GM21515 (cell line): ENCODE results near the gene ZGLP1.
A peak's percentile ranks its signal among the peaks of the same experiment; 100 is the strongest.
"Not testable (repeated sequence)": the region's sequence is repeated elsewhere in the genome, so short reads cannot be mapped to it uniquely, and the experiment has no call there.

Experiments
- ATAC-seq: cut with Tn5 transposase; IDR thresholded peaks from one replicate; pipeline ENCODE4 v1.9.1; 2021; ENCODE audit not compliant: unreplicated experiment

ZGLP1 gene

GRCh38 chr19:10309423-10309822 is at the start of gene ZGLP1:
ZGLP1 (minus strand) TSS chr19:10309815.
- ATAC-seq: no peak

- ATAC-seq: no peak
These were observed 46.8 kb upstream of the ZGLP1 start for GRCh38 chr19:10356431-10356830.

DNA sequence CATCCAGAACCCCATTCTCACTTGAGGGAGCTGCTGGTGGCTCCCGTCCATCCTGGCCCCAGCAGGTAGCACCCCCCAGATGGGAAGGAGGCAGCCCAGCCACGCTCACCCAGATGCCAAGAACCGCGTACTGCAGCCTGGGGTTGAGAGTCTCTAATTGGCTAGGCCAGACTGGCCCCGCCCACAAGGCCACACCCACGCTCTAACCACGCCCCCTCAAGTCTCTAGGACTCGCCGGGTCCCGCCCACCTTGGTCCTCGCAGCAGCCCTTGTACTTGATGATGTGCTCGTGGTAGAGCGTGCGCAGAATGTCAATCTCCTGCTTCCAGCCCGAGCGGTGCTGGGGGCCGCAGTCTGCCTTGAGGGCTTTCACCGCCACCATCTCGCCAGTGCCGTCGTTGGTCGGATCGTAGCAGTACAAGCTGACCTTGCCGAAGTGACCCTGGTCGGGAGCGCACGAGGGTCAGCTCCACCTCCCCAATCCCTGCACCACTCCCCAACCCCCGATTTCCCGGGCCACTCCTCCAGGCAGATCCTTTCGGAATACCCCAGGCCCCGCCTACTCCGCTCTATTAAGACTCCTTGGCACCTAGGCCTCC is 44.3 kb upstream of the ZGLP1 start:
- no peak for ATAC-seq

GRCh38 chr19:10352764-10353671 is 43.4 kb upstream of the ZGLP1 start:
- no peak for ATAC-seq

- no peak for ATAC-seq
These were observed 36.9 kb upstream of the ZGLP1 start for GRCh38 chr19:10346509-10346908.

DNA sequence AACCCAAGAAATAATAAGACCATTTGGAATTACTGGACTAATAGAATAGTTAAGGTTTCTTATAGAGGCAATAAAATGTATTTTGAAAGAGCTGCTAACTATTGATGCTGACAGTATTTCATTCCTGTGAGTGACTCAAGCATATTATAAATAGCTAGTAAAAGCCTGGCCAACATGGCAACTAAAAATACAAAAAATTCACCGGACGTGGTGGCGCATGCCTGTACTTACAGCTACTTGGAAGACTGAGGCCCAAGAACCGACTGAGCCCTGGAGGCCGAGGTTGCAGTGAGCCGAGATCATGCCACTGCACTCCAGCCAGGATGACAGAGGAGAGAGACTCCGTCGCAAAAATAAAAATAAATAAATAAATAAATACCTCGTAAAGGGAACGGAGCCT is 35.2 kb upstream of the ZGLP1 start:
- ATAC-seq: no peak

- ATAC-seq: no peak
These were observed 33.9 kb upstream of the ZGLP1 start for GRCh38 chr19:10343495-10343894.

- ATAC-seq: no peak
These were observed 30.4 kb upstream of the ZGLP1 start for GRCh38 chr19:10339977-10340376.

- peak; percentile 46 for ATAC-seq
These were observed 29.9 kb upstream of the ZGLP1 start, which contains the start of gene ICAM3 for GRCh38 chr19:10339380-10339960. ICAM3 (minus strand) TSS chr19:10339624; CDS start chr19:10339614, 10 bp downstream.

- no peak for ATAC-seq
These were observed 29.3 kb upstream of the ZGLP1 start for GRCh38 chr19:10338940-10339339.

DNA sequence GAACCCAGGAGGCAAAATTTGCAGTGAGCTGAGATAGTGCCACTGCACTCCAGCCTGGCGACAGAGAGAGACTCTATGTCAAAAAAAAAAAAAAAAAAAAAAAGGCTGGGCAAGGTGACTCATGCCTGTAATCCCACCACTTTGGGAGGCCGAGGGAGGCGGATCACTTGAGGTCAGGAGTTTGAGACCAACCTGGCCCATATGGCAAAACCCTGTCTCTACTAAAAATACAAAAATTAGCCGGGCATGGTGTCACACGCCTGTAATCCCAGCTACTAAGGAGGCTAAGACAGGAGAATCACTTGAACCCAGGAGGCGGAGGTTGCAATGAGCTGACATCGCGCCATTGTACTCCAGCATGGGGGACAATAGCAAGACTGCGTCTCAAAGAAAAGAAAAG is 27.1 kb upstream of the ZGLP1 start:
- ATAC-seq: not testable (repeated sequence)

DNA sequence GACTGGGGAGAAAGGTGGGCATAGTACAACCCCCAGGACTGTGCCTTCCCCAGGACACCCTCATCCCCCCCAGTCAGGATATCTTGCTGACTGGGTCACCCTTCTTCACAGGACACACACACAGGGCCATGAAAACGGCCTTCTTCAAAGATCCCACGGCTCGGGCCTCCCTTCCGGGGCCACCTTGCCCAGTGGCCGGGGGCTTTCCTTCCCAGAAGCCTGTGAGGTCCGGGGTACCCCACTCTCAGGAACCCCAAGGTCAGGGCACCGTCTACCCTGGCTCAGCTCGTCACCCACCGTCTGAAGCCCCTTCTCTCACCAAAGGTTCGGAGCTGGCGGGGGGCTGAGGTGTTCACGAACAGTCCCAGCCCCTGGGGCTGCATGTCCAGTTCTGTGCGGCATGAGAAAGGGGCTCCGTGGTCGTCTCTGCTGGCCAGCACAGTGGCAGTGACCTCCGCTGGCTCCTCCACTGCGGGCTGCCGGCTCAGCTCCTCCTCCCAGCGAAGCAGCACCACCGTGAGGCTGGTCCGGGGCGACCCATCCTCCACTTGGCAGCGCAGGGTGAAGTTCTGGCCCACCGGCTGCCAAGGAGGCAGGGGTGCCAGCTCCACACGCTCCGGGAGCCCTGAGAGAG is 25.9 kb upstream of the ZGLP1 start:
- no peak for ATAC-seq

GRCh38 chr19:10334588-10335351 is 25.2 kb upstream of the ZGLP1 start:
- ATAC-seq: no peak

DNA sequence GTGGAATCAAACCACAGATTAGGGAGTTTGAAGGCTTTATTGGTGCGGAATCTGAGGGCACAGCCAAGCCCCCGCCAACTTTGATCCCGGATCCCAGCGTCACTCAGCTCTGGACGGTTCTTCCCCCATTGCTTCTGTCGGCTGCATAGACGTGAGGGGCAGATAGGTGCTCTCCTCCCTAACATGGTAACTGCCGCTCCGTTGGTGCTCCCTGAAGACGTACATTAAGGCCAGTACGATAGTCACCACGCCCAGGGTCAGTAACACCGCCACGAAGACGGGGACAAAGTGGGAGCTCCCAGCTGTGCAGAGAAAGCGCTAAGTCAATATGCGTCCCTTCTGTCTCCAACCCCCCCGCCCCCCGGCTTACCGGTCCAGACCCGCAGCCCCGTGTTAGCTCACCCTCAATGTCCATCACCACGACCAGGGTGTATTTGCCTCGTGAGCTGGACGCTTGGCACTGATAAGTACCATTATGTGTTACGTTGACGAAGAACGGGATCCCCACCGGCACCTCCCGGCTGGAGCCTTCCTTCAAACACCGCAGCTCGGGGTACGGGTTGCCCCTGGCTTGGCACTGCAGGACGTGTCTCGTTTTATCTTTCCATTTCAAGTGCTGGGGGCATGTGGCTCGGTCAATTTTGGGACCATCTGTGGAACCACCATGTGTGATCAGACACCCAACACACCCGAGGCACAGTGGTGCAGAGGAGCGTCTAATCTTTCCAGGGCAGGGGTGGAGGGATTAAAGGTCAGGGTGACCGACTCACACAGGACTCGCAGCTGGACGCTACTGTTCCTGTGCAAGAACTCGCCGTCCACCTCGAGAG is 24.4 kb upstream of the ZGLP1 start:
- ATAC-seq: no peak

DNA sequence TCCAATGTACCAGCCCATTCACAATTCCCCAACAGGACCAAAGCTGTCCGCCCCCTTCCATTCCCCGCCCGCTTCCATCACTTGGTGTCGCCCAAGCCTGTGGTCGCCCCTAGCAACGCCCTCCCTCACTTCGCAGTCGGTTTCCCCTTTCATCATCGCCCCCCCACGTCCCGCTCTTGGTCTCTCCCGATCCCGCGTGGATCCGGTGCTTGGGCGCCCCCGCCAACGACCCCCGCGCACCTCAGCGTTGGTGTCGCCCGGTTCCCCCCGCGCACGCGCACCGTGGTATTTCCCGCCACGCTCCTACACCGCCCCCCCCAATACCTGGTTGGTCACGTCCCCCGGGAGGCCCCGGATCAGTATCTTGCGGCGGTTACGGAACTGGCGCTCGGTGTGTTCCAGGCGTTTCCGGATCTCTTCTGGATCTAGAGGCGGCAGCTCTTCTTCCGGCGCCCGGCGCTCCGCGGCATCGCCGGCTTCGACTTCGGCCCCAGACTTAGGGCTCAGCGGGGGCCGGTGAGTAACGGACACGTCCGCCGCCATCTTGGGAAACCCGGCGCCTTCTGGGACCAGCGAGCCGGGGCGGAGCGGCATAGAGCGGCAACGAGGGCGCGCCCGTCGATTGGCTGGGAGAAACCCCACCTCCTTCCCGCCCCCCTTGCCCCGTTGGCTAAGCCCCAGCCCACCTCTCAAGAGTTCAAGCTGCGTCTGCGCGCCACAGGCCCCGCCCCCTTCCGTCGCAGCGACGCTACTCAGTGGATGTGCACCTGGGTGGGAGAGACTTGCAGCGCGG is 23.5 kb upstream of the ZGLP1 start, which contains the start of gene RAVER1:
RAVER1 (minus strand) TSS at position 565 of the 793 bp plus-strand sequence; CDS start at position 543, 22 bp downstream.
- ATAC-seq: peak; percentile 79

GRCh38 chr19:10332158-10332964 is 22.7 kb upstream of the ZGLP1 start:
- ATAC-seq: no peak

DNA sequence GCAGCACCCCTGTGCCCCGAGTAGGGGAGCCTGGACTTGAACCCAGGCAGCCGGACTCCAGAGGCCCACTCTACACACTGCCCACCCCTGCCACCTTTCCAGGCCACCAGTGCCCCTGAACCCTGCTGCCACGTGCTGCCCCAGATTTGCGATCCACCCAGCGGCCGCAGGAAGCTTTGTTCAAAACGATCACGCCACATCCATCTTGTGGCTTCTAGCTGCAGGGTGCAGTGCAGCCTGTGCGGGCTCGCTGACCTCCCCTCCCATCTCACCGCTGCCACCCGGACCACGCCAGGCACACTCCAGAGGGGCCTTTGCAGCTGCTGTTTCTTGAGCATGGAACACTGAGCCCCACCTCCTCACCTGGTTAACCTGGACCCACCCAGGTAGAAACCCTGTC is 19.9 kb upstream of the ZGLP1 start:
- ATAC-seq: no peak
